A673 (cell line): ENCODE data around the gene KRTAP5-7. TPM values are rescaled to one million over a fixed set of nuclear protein-coding genes. Genes with fewer than 3 reads are reported as not detected.

Experiments
- BruUV-seq: library from RNA; stranded (reverse); fragments of 400-500 nt; replicated peaks from 2 replicates; lab custom pipeline; 2021; lab: Mats Ljungman, UMichigan
- CTCF ChIA-PET: fragments of 300-600 bp; sonication (Branson Sonifier 250); formaldehyde crosslinking; loops from one replicate; lab custom pipeline; 2022; ENCODE audit warnings: antibody characterized with exemption; lab: Charles Lee
- POLR2A ChIA-PET: fragments of 300-600 bp; sonication (Branson Sonifier 250); formaldehyde crosslinking; loops from one replicate; lab custom pipeline; 2022; ENCODE audit warnings: antibody characterized with exemption; ENCODE audit not compliant: low non-redundant PET; lab: Charles Lee
- DNase-seq: peaks from one replicate; pipeline ENCODE4 v3.0.0-alpha.2; 2015; ENCODE audit warnings: low spot score
- H3K27ac ChIP-seq: fragments of 200-600 bp; sonication (generic); 2 replicates; pipeline ENCODE4 v1.5.1; 2016; ENCODE audit warnings: mixed run types, low read depth, mild to moderate bottlenecking, mixed read lengths, antibody characterized with exemption, low read length; ENCODE audit not compliant: poor library complexity, severe bottlenecking
- H3K27me3 ChIP-seq: fragments of 200-600 bp; sonication (generic); replicated peaks from 2 replicates; pipeline ENCODE4 v1.6.1; 2017; ENCODE audit warnings: mixed run types, low read depth, mild to moderate bottlenecking, mixed read lengths, antibody characterized with exemption, low read length; ENCODE audit not compliant: insufficient read depth, poor library complexity
- H3K36me3 ChIP-seq: fragments of 200-600 bp; sonication (generic); 2 replicates; pipeline ENCODE4 v1.6.1; 2016; ENCODE audit warnings: mixed run types, mild to moderate bottlenecking, mixed read lengths, antibody characterized with exemption, low read length; ENCODE audit not compliant: insufficient read depth, poor library complexity, severe bottlenecking
- H3K4me1 ChIP-seq: fragments of 200-600 bp; sonication (generic); 2 replicates; pipeline ENCODE4 v1.6.1; 2017; ENCODE audit warnings: mixed run types, mild to moderate bottlenecking, mixed read lengths, antibody characterized with exemption, low read length; ENCODE audit not compliant: insufficient read depth, poor library complexity, severe bottlenecking
- H3K4me3 ChIP-seq: fragments of 200-600 bp; sonication (generic); 2 replicates; pipeline ENCODE4 v1.5.1; 2016; ENCODE audit warnings: low read depth, mixed run types, mild to moderate bottlenecking, mixed read lengths, low read length; ENCODE audit not compliant: poor library complexity, severe bottlenecking
- H3K9me3 ChIP-seq: fragments of 200-600 bp; sonication (generic); 2 replicates; pipeline ENCODE4 v1.6.1; 2016; ENCODE audit warnings: mixed run types, low read depth, mild to moderate bottlenecking, mixed read lengths, antibody characterized with exemption, low read length; ENCODE audit not compliant: poor library complexity, severe bottlenecking
- CTCF ChIP-seq: fragments of 300-800, 200-600 bp; sonication (generic); conservative IDR thresholded peaks from 2 replicates; pipeline ENCODE4 v1.5.1; 2017; ENCODE audit warnings: low read depth, mild to moderate bottlenecking, antibody characterized with exemption, low read length, moderate library complexity, mixed read lengths
- EZH2 ChIP-seq: fragments of 200-600 bp; sonication (generic); IDR thresholded peaks from 2 replicates; pipeline ENCODE4 v1.6.1; 2017; ENCODE audit warnings: borderline replicate concordance, low read depth, mild to moderate bottlenecking, mixed read lengths, antibody characterized with exemption, low read length; ENCODE audit not compliant: poor library complexity, severe bottlenecking
- intact Hi-C: fragments of 100-400 bp; cut with micrococcal nuclease; formaldehyde crosslinking; loops from one replicate; pipeline ENCODE4 v1.10.0; 2022; ENCODE audit not compliant: unreplicated experiment
- total RNA-seq: library from RNA; stranded (reverse); gene quantifications from 2 replicates; pipeline ENCODE4 v1.2.3, GENCODE V29; 2021

KRTAP5-7 gene
- total RNA-seq, 1 experiment from 2014 or later, result not detected

- TF ChIP-seq EZH2, result no peak
- TF ChIP-seq CTCF, result no peak
- DNase-seq, result no peak
- POLR2A ChIA-PET, result no interaction called here
- Histone ChIP-seq H3K27ac (no peak overlapping the region), H3K36me3 (no peaks in the 10 kb centered on the region), H3K9me3 (no peaks in the 10 kb centered on the region), H3K4me1 (no peaks in the 10 kb centered on the region), H3K4me3 (no peak overlapping the region), H3K27me3 (no peaks in the 10 kb centered on the region)
- intact Hi-C loops, result no loop called here
- BruUV-seq, result no TSS peak
- CTCF ChIA-PET, result no interaction called here
Observed at GRCh38 chr11:71525938-71526495, 1.1 kb upstream of the KRTAP5-7 start.

- ChIA-PET POLR2A (no interaction called here), CTCF (no interaction called here)
- DNase-seq, result no peak
- BruUV-seq, result no TSS peak
- H3K27me3 ChIP-seq, result no peaks in the 10 kb centered on the region
- TF ChIP-seq CTCF (no peak), EZH2 (no peak)
- no peak overlapping the region for H3K27ac ChIP-seq
- no peaks in the 10 kb centered on the region for H3K9me3 ChIP-seq
- H3K36me3 ChIP-seq, result no peaks in the 10 kb centered on the region
- intact Hi-C loops, result no loop called here
- H3K4me1 ChIP-seq, result no peaks in the 10 kb centered on the region
- no peak overlapping the region for H3K4me3 ChIP-seq
Observed at GRCh38 chr11:71527576-71528210, 626 bp downstream of the KRTAP5-7 start.

- TF ChIP-seq EZH2 (no peak), CTCF (no peak)
- H3K9me3 ChIP-seq, result no peaks in the 10 kb centered on the region
- BruUV-seq, result no TSS peak
- POLR2A ChIA-PET, result no interaction called here
- no peaks in the 10 kb centered on the region for H3K36me3 ChIP-seq
- intact Hi-C loops, result no loop called here
- no peak for DNase-seq
- H3K27me3 ChIP-seq, result no peaks in the 10 kb centered on the region
- H3K27ac ChIP-seq, result no peak overlapping the region
- H3K4me1 ChIP-seq, result no peaks in the 10 kb centered on the region
- no peak overlapping the region for H3K4me3 ChIP-seq
- CTCF ChIA-PET, result no interaction called here
Observed at GRCh38 chr11:71530602-71531001, 3.5 kb downstream of the KRTAP5-7 start.
